HuH-7.5 (cell line): ENCODE results near the gene MRPL20.
"Not testable (repeated sequence)": the region's sequence is repeated elsewhere in the genome, so short reads cannot be mapped to it uniquely, and the experiment has no call there.

ENCODE experiments used
- DNase-seq: peaks from one replicate; pipeline ENCODE4 v3.0.0; 2011; ENCODE audit warnings: low spot score

Gene MRPL20

DNA sequence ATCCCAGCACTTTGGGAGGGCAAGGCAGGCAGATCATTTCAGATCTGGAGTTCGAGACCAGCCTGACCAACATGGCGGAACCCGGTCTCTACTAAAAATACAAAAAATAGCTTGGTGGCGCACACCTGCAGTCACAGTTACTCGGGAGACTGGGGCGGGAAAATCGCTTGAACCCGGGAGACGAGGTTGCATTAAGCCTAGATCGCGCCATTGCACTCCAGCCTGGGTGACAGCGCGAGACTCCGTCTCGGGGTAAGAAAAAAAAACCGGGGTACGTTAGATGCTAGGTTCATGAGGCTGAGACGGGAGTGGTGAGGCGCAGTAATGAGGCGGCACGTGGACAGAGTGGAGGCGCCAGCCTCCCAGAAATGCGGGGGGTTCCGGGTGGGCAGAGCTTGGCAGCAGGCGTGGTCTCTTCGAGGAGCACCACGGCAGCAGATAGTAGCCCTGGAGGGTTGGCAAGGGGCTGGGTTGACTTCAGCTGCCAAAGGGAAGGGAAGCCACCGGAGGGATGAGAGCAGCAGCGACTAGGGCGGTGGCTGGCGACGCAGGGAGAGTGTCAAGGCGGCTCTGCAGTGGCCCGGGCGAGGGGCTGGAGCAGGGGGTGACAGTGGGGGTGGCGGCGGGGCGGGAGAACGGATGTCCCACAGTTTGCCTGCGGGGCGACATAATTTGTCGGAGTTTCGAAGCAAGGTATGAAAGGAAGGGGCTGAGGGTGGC is 832 bp downstream of the MRPL20 start:
- DNase-seq, result no peak

- no peak for DNase-seq
These were observed 3.4 kb downstream of the MRPL20 start for GRCh38 chr1:1403653-1404052.

- DNase-seq, result not testable (repeated sequence)
These were observed 4.1 kb downstream of the MRPL20 start for GRCh38 chr1:1402901-1403392.

- no peak for DNase-seq
These were observed 4.8 kb downstream of the MRPL20 start for GRCh38 chr1:1402072-1402900.

DNA sequence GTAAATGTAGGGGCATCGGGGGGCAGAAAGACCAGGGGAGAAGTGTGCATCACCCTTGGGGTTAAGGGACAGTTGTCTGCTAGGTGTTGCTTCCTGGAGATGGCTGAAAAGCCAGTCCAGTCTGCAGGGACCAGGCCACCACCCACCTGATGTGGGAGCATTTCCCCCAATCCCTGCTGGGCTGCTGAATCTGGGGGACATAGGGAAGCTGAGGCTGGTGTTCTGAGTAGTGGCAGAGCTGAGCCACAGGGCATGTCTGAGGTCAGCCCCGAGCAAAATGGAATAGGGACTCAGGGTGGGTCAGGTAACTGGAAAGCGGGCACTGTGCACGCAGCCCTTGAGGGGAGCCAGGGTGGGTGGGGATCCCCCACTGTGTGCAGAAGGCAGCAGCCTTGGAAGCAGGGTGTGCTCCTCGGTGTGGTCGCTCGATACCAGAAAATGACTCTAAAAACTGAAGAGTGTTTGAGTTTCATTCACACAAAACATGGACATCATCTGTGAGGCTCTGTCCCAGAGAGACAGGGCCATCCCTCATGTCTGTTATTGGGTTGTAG is 5.6 kb downstream of the MRPL20 start:
- no peak for DNase-seq

GRCh38 chr1:1400576-1401456 is 6.3 kb downstream of the MRPL20 start:
- no peak for DNase-seq

DNA sequence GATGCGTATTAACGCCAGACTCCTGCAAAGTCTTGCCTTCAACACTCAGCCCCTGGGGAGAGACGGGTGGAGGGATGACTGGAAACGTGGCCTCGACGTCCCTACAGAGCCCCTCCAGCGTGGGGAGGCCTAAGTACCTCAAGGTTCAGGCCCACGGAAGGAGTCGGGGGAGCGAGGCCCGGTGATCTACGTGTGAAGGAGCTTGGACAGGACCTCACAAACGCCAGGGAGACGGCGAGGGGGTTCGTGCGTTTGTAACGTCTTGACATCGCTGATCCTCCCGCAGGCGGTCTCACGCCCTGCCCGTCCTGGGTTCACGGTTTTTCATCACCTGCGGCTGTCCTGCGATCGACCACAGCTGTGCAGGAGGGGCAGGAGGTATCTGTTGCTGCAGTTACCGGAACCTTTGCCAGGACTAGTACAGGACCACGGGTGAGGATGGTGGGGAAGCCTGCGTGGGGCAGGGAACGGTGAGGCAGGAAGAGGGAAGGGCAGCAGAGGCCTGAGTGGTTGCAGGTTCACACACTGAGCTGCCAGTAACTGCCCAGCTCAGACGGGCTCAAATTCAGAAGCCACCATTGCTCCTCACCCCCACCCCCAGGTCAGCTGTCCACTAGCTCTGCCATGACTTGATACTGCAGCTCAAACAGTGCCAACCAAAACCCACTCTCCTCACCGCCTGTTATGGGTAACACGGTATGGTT is 7.1 kb downstream of the MRPL20 start:
- no peak for DNase-seq

DNA sequence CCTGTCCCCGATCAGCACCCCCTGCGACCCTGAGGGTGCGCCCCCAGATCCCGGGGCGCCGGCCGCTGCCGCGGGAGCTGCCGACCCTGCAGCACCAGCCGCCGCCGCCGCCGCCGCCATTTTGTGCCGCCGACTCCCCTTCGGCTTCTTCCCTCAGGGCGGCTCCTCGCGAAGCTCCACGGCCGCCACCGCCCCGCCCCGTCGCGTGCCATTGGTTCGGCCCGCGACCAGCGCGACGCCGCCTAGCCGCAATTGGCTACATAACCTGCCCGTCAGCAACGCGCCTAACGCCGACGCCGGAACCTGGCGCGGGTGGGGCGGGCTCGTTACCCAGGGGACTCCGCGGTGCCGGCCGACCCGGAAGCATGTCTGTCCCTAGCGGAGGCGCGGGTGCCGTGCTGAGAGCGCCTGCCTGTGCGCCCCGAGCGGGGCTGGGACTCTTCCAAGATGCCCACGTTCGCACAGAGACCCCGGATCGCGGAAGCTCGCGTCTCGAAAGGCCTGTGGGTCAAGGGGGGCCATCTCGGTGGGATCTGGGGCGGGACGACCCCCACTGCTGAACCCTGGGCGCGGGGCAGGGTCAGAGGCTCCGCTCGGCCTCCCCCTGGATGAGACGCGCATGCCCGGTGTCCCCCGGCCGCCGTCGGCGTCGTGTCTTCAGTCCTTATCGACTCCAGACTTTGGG is 7.8 kb downstream of the MRPL20 start, which contains the start of gene CCNL2:
CCNL2 (minus strand) TSS at position 149 of the 685 bp plus-strand sequence; CDS start at position 120, 29 bp downstream.
- peak; percentile 94 for DNase-seq

DNA sequence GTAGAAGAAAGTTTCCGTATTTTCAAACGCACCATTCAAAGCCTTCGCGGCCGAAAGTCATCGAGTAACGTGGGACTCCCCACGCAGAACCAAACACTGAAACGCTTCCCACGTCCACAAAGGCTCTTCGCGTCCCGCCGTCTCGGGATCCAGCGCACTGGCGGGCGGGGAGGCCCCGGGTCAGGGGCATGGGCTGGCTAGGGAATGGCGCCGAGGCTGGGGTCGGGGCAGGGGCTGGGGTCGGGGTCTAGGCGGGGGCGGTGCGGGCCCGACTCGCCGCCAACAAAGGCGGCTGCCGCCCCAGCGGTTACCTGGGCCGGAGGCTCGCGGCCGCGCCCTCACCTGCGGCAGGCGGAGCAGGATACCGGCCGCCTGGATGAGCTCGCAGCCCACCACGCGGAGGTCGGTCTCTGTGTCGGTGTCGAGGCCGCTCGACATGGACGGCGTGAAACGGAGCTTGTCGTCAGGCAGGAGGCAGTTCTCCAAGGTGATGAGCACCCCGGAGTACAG is 8.4 kb downstream of the MRPL20 start:
- no peak for DNase-seq

- no peak for DNase-seq
These were observed 9.1 kb downstream of the MRPL20 start for GRCh38 chr1:1397839-1398523.

DNA sequence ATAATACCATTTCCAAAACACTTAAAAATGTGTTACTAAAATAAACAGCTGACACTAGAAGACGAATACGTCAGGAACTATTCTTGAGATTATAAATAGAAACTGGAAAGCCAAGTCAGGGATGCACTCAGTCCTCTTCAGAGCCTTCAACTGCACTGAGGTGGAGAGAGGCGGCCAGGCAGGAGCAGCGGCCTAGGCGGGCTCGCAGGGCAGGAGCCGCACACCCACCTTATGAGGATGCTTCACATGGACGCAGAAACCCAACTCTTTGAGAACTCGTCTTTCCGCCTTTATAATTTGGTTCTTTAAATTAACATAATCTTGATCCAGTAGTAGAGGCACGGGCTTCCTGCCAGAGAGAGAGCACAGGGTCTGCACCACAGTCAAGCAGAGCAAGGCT is 11.9 kb downstream of the MRPL20 start:
- DNase-seq, result no peak

GRCh38 chr1:1394116-1394515 is 13.0 kb downstream of the MRPL20 start:
- no peak for DNase-seq

GRCh38 chr1:1393428-1393827 is 13.7 kb downstream of the MRPL20 start:
- DNase-seq, result no peak

DNA sequence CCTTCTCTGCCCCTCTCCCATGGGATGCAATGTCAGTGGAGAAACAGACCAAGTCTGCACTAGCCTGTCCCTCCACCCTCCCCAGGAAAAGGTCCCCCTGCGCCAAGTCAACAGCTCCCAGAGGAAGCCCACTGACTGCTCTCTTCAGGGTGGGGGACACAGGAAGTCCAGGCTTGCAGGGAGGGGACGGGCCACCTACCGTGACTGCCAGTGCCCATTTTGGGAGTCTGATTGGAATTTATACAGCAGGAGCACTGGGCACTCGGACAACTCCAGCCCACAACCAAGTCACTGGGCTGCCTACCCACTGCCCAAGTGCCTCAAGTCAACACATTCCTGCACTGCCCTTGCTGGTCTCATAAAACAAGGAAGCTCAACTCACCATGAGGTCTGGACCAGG is 14.1 kb downstream of the MRPL20 start:
- DNase-seq, result no peak

GRCh38 chr1:1391225-1391624 is 15.9 kb downstream of the MRPL20 start:
- no peak for DNase-seq

DNA sequence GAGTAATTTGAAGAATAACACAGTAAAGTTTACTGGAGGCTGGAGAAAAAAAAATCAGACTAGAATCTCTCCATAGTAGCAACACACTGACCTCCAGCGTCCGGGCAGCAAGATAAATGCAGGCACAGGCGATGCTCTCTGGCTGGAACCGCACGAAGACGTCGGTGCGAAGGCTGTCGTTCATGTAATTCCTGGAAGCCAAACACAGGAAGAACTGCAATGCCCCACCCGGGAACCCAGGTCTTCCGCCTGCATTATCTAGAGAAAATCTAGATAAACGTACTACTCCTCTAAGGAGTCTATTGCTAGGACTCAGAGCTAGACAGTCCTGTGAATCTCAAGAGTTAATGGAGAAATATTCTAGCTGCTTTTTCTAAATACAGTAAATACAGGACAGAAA is 16.4 kb downstream of the MRPL20 start:
- DNase-seq, result no peak

DNA sequence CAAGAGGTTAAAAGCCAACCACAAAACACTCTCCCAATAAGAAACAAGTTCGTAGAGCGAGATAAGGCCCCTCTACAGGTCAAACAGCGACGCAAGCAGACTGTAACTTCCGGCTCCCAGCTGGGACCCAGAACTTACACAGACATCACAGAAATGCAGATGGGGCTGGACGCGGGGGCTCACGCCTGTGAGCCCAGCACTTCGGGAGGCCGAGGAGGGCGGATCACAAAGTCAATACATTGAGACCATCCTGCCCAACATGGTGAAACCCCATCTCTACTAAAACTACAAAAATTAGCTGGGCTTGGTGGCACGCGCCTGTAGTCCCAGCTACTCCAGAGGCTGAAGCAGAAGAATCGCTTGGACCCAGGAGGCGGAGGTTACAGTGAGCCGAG is 19.0 kb downstream of the MRPL20 start:
- DNase-seq, result no peak

- no peak for DNase-seq
These were observed 19.7 kb downstream of the MRPL20 start for GRCh38 chr1:1387098-1388077.

GRCh38 chr1:1385931-1386330 is 21.2 kb downstream of the MRPL20 start:
- no peak for DNase-seq
